Measurements from ENCODE around the gene SLC6A18. TPM values are rescaled to one million over a fixed set of nuclear protein-coding genes. Genes with fewer than 3 reads are reported as not detected.
A peak's percentile ranks its signal among the peaks of the same experiment; 100 is the strongest.

Gene SLC6A18
- total RNA-seq, 2 experiments from 2014 or later: not detected

DNA sequence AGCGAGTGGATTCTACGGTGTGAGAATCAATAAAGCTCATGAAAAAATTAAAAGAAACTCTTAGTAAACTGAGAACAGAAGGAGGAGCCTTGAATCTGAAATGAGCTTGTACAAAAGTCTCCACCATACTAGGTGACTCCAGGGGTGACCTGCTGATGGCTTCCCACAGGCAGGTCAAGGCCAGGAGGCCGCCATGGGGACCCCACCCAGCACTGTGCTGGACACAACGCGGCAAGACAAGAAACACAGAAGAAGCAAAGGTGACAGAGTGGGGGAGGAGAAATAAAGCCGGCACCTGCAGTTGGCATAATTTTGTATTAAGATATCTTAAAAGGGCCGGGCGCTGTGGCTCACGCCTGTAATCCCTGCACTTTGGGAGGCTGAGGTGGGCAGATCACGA lies 35.9 kb upstream of the SLC6A18 start:
- no peaks in the 10 kb centered on the region for H3K4me1 Mint-ChIP-seq (ENCODE audit: low read depth)

DNA sequence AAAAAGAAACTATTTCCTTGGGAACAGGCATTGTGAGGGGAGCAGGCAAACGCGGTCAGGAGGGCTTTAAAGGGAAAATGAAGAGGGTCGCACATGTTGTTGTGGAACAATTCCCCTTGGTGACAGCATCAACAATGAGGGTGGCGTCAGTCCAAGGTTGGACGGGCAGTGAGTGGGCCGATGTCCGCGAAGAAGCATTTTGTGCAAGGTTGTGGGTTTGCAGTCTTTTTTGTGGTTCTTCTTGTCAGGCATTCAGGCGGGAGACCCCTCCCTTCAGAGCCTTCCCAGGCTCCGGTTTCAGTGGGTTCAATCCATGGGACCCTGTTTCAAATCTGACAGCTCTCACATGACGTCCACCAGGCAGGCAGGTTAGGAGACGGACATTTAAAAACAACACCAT lies 34.9 kb upstream of the SLC6A18 start:
- Mint-ChIP-seq H3K27me3 (ENCODE audit: low read depth) (peaks cover 16% of the 10 kb centered on the region), H3K36me3 (ENCODE audit: low read depth) (no peaks in the 10 kb centered on the region), H3K4me3 (no peak overlapping the region), H3K9me3 (ENCODE audit: insufficient read depth) (no peaks in the 10 kb centered on the region), H3K27ac (no peak overlapping the region), H3K4me1 (ENCODE audit: low read depth) (no peaks in the 10 kb centered on the region)
- DNase-seq (no peak), ATAC-seq (no peak)
- ChIA-PET CTCF (no interaction called here), POLR2A (interaction anchor here (0.8 kb wide), 1 partner anchor 17 kb away, joined by 5 read pairs; no protein-coding TSS in a partner anchor)

More for the DNA sequence above, 35.9 kb upstream of the SLC6A18 start:
- DNase-seq (no peak), ATAC-seq (no peak)
- no peak overlapping the region for H3K27ac Mint-ChIP-seq
- no peaks in the 10 kb centered on the region for H3K9me3 Mint-ChIP-seq (ENCODE audit: insufficient read depth)
- H3K4me3 Mint-ChIP-seq: no peak overlapping the region
- no peaks in the 10 kb centered on the region for H3K36me3 Mint-ChIP-seq (ENCODE audit: low read depth)
- ChIA-PET POLR2A (no interaction called here), CTCF (interaction anchor here (1.0 kb wide), 1 partner anchor 16 kb away, joined by 3 read pairs; no protein-coding TSS in a partner anchor)
- H3K27me3 Mint-ChIP-seq (ENCODE audit: low read depth): peaks cover 16% of the 10 kb centered on the region

DNA sequence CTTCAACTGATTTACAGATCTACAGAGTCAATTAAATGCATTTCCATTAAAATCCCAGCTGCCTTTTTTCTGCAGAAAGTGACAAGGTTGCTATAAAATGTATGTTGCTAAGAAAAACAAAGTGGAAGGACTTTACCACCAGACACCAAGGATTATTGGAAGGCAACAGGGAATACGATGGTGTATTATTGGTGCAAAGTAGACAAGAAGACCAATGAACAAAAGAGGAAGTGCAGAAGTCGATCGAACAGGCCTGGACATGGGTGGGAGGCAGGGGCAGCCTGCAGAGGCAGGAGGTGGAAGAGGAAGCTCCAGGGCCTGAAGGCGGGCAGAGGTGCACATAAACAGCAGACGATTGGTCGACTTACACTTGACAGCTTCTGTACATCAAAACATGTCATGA lies 34.3 kb upstream of the SLC6A18 start:
- Mint-ChIP-seq H3K27me3 (ENCODE audit: low read depth) (peaks cover 16% of the 10 kb centered on the region), H3K27ac (no peak overlapping the region), H3K4me3 (no peak overlapping the region), H3K9me3 (ENCODE audit: insufficient read depth) (no peaks in the 10 kb centered on the region), H3K36me3 (ENCODE audit: low read depth) (no peaks in the 10 kb centered on the region), H3K4me1 (ENCODE audit: low read depth) (no peaks in the 10 kb centered on the region)
- CTCF ChIA-PET: interaction anchor here (0.9 kb wide), 1 partner anchor 189 kb away, joined by 3 read pairs; no protein-coding TSS in a partner anchor
- ATAC-seq (no peak), DNase-seq (no peak)
- POLR2A ChIA-PET: interaction anchor here (0.8 kb wide), 1 partner anchor 18 kb away, joined by 5 read pairs; no protein-coding TSS in a partner anchor

DNA sequence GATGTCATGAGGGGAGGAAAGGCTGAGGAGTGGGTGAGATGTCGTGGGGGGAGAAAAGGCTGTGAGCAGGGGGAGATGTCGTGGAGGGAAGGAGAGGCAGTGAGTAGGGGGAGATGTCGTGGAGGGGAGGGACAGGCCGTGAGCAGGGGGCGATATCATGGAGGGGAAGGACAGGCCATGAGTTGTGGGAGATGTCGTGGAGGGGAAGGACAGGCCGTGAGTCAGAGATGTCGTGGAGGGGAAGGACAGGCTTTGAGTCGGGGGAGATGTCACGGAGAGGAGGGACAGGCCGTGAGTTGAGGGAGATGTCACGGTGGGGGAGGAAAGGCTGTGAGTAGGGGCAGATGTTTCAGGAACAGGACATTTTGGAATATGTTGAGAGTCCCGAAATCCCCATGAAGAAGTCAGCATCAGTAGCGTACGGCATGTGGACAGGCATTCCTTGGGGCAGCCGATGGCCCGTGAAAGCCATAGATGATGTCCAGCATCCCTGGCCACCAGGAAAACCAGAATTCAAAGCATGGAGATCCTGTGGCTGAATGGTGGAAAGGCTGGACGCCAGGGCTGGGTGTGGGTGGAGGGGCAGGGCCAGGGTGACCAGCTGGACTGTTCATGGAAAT lies 32.1 kb upstream of the SLC6A18 start:
- CTCF ChIA-PET: no interaction called here
- Mint-ChIP-seq H3K27ac (no peak overlapping the region), H3K9me3 (ENCODE audit: insufficient read depth) (no peaks in the 10 kb centered on the region), H3K4me1 (ENCODE audit: low read depth) (no peaks in the 10 kb centered on the region), H3K36me3 (ENCODE audit: low read depth) (no peaks in the 10 kb centered on the region), H3K4me3 (no peak overlapping the region), H3K27me3 (ENCODE audit: low read depth) (peaks cover 25% of the 10 kb centered on the region)
- DNase-seq (no peak), ATAC-seq (no peak)
- POLR2A ChIA-PET: no interaction called here

GRCh38 chr5:1193591-1193985 lies 31.6 kb upstream of the SLC6A18 start:
- H3K9me3 Mint-ChIP-seq (ENCODE audit: insufficient read depth): no peaks in the 10 kb centered on the region
- H3K27me3 Mint-ChIP-seq (ENCODE audit: low read depth): peaks cover 22% of the 10 kb centered on the region
- no peak for ATAC-seq
- POLR2A ChIA-PET: no interaction called here
- no peak overlapping the region for H3K27ac Mint-ChIP-seq
- H3K4me3 Mint-ChIP-seq: no peak overlapping the region
- no peaks in the 10 kb centered on the region for H3K36me3 Mint-ChIP-seq (ENCODE audit: low read depth)
- CTCF ChIA-PET: no interaction called here
- no peaks in the 10 kb centered on the region for H3K4me1 Mint-ChIP-seq (ENCODE audit: low read depth)
- DNase-seq: no peak

DNA sequence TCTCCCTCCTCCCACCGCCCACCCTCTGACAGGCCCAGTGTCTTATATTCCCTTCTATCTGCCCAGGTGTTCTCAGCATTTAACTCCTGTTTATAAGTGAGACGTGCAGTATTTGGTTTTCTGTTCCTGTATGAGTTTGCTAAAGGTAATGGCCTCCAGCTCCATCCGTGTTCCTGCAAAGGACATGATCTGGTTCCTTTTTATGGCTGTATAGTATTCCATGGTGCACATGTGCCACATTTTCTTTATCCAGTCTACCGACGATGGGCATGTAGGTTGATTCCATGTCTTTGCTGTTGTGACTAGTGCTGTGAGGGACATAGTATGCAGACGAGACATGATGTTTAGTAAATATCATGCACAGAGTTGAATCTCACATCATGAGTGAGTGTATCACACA lies 30.8 kb upstream of the SLC6A18 start:
- peaks cover 22% of the 10 kb centered on the region for H3K27me3 Mint-ChIP-seq (ENCODE audit: low read depth)
- H3K27ac Mint-ChIP-seq: no peak overlapping the region
- no peaks in the 10 kb centered on the region for H3K4me1 Mint-ChIP-seq (ENCODE audit: low read depth)
- ChIA-PET CTCF (no interaction called here), POLR2A (no interaction called here)
- no peaks in the 10 kb centered on the region for H3K9me3 Mint-ChIP-seq (ENCODE audit: insufficient read depth)
- no peak for DNase-seq
- H3K4me3 Mint-ChIP-seq: no peak overlapping the region
- ATAC-seq: no peak
- H3K36me3 Mint-ChIP-seq (ENCODE audit: low read depth): no peaks in the 10 kb centered on the region

DNA sequence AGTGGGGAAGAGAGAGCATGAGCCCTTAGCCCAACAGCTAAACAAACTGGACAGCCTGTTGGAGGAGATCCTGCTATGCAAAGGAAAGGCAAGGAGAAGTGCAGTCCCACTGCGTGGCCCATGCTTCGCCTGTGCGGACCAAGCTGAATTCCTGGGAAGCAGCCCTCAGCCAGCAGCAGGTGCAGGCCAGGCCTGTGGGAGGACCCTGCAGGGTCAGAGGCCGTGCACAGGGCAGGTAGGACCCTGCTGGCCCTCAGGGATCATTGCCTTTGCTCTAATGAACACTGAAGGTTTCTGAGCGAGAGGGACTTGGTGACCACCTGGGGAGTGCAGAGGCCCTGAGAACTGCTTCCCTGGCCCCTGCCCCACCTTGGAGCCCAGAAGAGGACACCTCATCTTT lies 29.7 kb upstream of the SLC6A18 start:
- Mint-ChIP-seq H3K27me3 (ENCODE audit: low read depth) (peaks cover 17% of the 10 kb centered on the region), H3K9me3 (ENCODE audit: insufficient read depth) (no peaks in the 10 kb centered on the region), H3K27ac (no peak overlapping the region), H3K4me3 (no peak overlapping the region), H3K36me3 (ENCODE audit: low read depth) (no peaks in the 10 kb centered on the region), H3K4me1 (ENCODE audit: low read depth) (no peaks in the 10 kb centered on the region)
- ChIA-PET CTCF (no interaction called here), POLR2A (no interaction called here)
- DNase-seq: no peak
- ATAC-seq: no peak

GRCh38 chr5:1195916-1196315 lies 29.3 kb upstream of the SLC6A18 start:
- Mint-ChIP-seq H3K27me3 (ENCODE audit: low read depth) (peaks cover 12% of the 10 kb centered on the region), H3K27ac (no peak overlapping the region), H3K9me3 (ENCODE audit: insufficient read depth) (no peaks in the 10 kb centered on the region), H3K36me3 (ENCODE audit: low read depth) (no peaks in the 10 kb centered on the region), H3K4me3 (no peak overlapping the region), H3K4me1 (ENCODE audit: low read depth) (no peaks in the 10 kb centered on the region)
- ATAC-seq (no peak), DNase-seq (no peak)
- CTCF ChIA-PET: no interaction called here
- POLR2A ChIA-PET: no interaction called here

GRCh38 chr5:1196562-1196961 lies 28.6 kb upstream of the SLC6A18 start:
- Mint-ChIP-seq H3K4me1 (ENCODE audit: low read depth) (no peaks in the 10 kb centered on the region), H3K27me3 (ENCODE audit: low read depth) (peaks cover 11% of the 10 kb centered on the region), H3K9me3 (ENCODE audit: insufficient read depth) (no peaks in the 10 kb centered on the region), H3K36me3 (ENCODE audit: low read depth) (no peaks in the 10 kb centered on the region), H3K4me3 (no peak overlapping the region), H3K27ac (no peak overlapping the region)
- no peak for ATAC-seq
- POLR2A ChIA-PET: no interaction called here
- DNase-seq: no peak
- CTCF ChIA-PET: no interaction called here

GRCh38 chr5:1197876-1198666 lies 27.1 kb upstream of the SLC6A18 start:
- H3K27me3 Mint-ChIP-seq (ENCODE audit: low read depth): peaks cover 9% of the 10 kb centered on the region
- POLR2A ChIA-PET: no interaction called here
- H3K9me3 Mint-ChIP-seq (ENCODE audit: insufficient read depth): no peaks in the 10 kb centered on the region
- no peak overlapping the region for H3K4me3 Mint-ChIP-seq
- no peaks in the 10 kb centered on the region for H3K36me3 Mint-ChIP-seq (ENCODE audit: low read depth)
- H3K27ac Mint-ChIP-seq: no peak overlapping the region
- CTCF ChIA-PET: no interaction called here
- no peak for DNase-seq
- ATAC-seq: no peak
- no peaks in the 10 kb centered on the region for H3K4me1 Mint-ChIP-seq (ENCODE audit: low read depth)

DNA sequence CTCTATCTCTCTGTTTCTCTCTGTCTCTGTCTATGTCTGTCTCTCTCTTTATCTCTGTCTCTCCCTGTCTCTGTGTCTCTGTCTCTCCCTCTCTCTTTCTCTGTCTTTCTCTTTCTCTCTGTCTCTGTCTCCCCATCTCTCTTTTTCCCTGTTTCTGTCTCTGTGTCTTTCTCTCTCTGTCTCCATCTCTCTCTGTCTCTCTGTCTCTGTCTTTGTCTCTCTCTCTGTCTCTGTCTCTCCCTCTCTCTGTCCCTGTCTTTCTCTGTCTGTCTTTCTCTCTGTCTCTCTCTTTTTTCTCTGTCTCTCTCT lies 25.9 kb upstream of the SLC6A18 start:
- no peaks in the 10 kb centered on the region for H3K4me1 Mint-ChIP-seq (ENCODE audit: low read depth)
- no peak for ATAC-seq
- no peaks in the 10 kb centered on the region for H3K9me3 Mint-ChIP-seq (ENCODE audit: insufficient read depth)

GRCh38 chr5:1199649-1200494 lies 25.3 kb upstream of the SLC6A18 start:
- ATAC-seq (no peak), DNase-seq (peak; percentile 27)
- no peak overlapping the region for H3K4me3 Mint-ChIP-seq
- no peaks in the 10 kb centered on the region for H3K36me3 Mint-ChIP-seq (ENCODE audit: low read depth)
- ChIA-PET POLR2A (no interaction called here), CTCF (no interaction called here)
- H3K27ac Mint-ChIP-seq: no peak overlapping the region
- H3K27me3 Mint-ChIP-seq (ENCODE audit: low read depth): peaks cover 9% of the 10 kb centered on the region
- no peaks in the 10 kb centered on the region for H3K9me3 Mint-ChIP-seq (ENCODE audit: insufficient read depth)
- H3K4me1 Mint-ChIP-seq (ENCODE audit: low read depth): no peaks in the 10 kb centered on the region

More for the DNA sequence above, 25.9 kb upstream of the SLC6A18 start:
- Mint-ChIP-seq H3K4me3 (no peak overlapping the region), H3K27ac (no peak overlapping the region), H3K36me3 (ENCODE audit: low read depth) (no peaks in the 10 kb centered on the region), H3K27me3 (ENCODE audit: low read depth) (peaks cover 9% of the 10 kb centered on the region)
- ChIA-PET POLR2A (no interaction called here), CTCF (no interaction called here)
- no peak for DNase-seq

All from activated CD8-positive, alpha-beta T cell treated with anti-CD3 and anti-CD28 coated beads, Interleukin-2, amount 10 ng/mL, durations not matched to agents 7 days and 5 days (primary cell).